Fibroblast of upper back skin (primary cell): ENCODE measurements around the gene CD300LF.

Experiments used
- DNase-seq: peaks from one replicate; pipeline ENCODE4 v3.0.0-alpha.2; 2013

The CD300LF gene

GRCh38 chr17:74745548-74746177 lies 32.9 kb upstream of the CD300LF start:
- DNase-seq: no peak

- DNase-seq: peak; percentile 52
These were observed 32.2 kb upstream of the CD300LF start for GRCh38 chr17:74744714-74745547.

- no peak for DNase-seq
These were observed 31.6 kb upstream of the CD300LF start for GRCh38 chr17:74744349-74744713.

- DNase-seq: no peak
These were observed 31.0 kb upstream of the CD300LF start for GRCh38 chr17:74743755-74744154.

GRCh38 chr17:74742978-74743545 lies 30.3 kb upstream of the CD300LF start:
- no peak for DNase-seq

- DNase-seq: no peak
These were observed 29.4 kb upstream of the CD300LF start for GRCh38 chr17:74742153-74742515.

GRCh38 chr17:74740641-74741387 lies 28.1 kb upstream of the CD300LF start:
- DNase-seq: no peak

GRCh38 chr17:74740173-74740572 lies 27.4 kb upstream of the CD300LF start:
- DNase-seq: no peak

GRCh38 chr17:74739227-74739831 lies 26.6 kb upstream of the CD300LF start:
- no peak for DNase-seq

- no peak for DNase-seq
These were observed 25.6 kb upstream of the CD300LF start for GRCh38 chr17:74738051-74738996.

- DNase-seq: no peak
These were observed 24.8 kb upstream of the CD300LF start for GRCh38 chr17:74737299-74738050.

- no peak for DNase-seq
These were observed 24.0 kb upstream of the CD300LF start, which contains the start of gene RAB37 for GRCh38 chr17:74736513-74737298. Gene RAB37 (plus strand): TSS chr17:74737256. CDS start chr17:74737273, 17 bp downstream.

- no peak for DNase-seq
These were observed 21.5 kb upstream of the CD300LF start for GRCh38 chr17:74734256-74734655.

GRCh38 chr17:74733365-74734122 lies 20.8 kb upstream of the CD300LF start:
- DNase-seq: no peak

GRCh38 chr17:74732042-74732867 lies 19.5 kb upstream of the CD300LF start:
- no peak for DNase-seq

GRCh38 chr17:74731347-74731605 lies 18.6 kb upstream of the CD300LF start:
- no peak for DNase-seq

GRCh38 chr17:74730491-74731346 lies 18.0 kb upstream of the CD300LF start:
- DNase-seq: no peak

- no peak for DNase-seq
These were observed 17.1 kb upstream of the CD300LF start for GRCh38 chr17:74729866-74730265.
